HG02938 (cell line): ENCODE data around the gene ZNF761.
"Not testable (repeated sequence)": the region's sequence is repeated elsewhere in the genome, so short reads cannot be mapped to it uniquely, and the experiment has no call there.

Source experiments
- ATAC-seq: cut with Tn5 transposase; IDR thresholded peaks from one replicate; pipeline ENCODE4 v1.9.1; 2021; ENCODE audit warnings: mild to moderate bottlenecking, moderate library complexity; ENCODE audit not compliant: unreplicated experiment

Gene ZNF761

GRCh38 chr19:53455828-53456227 is 24.0 kb downstream of the ZNF761 start:
- no peak for ATAC-seq

- not testable (repeated sequence) for ATAC-seq
Measured at GRCh38 chr19:53460131-53460721, 28.4 kb downstream of the ZNF761 start.

DNA sequence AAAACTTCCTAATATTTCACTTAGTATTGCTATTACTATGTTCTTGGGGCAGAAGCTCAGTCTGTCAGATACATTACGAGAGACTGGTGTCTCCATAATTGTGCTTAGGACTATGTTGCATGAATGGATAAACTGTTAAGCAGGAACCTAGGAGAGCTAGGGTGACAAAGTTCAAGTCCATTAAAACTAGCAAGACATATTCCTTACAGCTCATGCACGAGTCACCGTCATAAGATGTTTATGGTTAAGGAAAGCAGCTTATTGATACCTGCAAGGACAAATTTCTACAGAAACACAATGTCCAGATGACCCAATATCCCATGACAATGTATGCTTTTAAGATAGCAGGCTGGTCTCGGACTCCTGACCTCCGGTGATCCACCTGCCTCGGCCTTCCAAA is 30.1 kb downstream of the ZNF761 start:
- no peak for ATAC-seq

DNA sequence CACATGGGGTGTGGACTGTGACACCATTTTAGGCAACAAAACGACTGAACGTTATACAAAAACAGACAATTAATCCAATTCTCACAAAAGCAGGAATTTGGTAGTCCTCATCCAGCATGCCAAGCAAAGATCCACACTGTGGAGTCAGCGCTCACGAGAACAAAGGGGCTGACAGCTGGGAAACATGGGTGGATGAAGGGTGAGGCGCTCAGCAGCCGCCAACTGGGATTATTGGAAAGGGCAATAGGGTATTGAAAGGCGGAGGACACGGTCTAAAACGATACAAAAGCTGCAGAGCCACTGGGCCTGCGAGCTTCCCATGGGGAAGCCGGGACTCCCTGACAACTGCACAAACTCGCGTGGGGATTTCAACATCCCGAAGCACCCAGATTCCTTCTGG is 31.1 kb downstream of the ZNF761 start:
- no peak for ATAC-seq

GRCh38 chr19:53463263-53463662 is 31.5 kb downstream of the ZNF761 start:
- ATAC-seq, result no peak

DNA sequence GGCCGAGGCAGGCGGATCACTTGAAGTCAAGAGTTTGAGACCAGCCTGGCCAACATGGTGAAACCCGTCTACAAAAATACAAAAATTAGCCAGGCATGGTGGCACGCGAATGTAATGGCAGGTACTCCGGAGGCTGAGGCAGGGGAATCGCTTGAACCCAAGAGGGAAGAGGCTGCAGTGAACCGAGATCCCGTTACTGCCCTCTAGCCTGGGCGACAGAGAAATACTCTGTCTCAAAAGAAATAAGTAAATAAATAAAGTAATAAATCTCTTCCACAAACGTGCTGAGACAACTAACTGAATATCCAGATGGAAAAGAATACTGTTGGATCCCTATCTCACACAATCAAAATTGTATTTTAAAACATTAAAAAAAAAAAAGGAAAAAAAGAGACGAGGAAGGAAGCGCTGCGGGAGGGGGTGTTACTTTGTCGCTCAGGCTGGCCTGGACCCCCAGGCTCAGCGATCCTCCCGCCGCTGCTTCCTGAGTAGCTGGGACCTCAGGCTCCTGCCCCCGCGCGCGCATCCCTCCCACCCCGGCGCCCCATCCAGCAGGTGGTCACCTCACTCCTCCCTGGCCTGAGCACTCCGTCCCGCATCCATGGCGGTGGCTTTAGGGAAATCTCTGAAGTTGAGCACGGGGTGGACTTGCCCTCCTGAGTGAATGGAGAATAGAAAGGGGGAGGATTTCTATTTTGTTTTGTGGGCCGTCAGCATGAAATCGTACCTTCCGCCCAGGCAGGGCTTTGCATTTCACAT is 35.1 kb downstream of the ZNF761 start:
- ATAC-seq, result peak; percentile 10

GRCh38 chr19:53467485-53468262 is 35.9 kb downstream of the ZNF761 start, which contains the start of gene ZNF813:
TSS of gene ZNF813 (plus strand) at chr19:53467733. CDS start at chr19:53483823, 16,090 bp downstream.
- ATAC-seq, result peak; percentile 76

DNA sequence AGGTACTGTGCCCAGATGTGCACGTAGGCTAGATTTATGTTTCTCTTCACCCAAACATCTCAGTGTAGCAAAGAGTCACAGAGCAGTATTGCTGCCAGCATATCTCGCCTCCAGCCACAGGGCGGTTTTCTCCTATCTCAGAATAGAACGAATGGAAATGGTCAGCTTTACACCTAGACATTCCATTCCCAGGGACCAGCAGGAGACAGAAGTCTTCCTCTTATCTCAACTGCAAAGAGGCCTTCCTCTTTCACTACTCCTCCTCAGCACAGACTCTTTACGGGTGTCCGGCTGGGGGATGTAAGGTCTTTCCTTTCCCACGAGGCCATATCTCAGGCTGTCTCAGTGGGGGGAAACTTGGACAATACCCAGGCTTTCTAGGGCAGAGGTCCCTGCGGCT is 36.8 kb downstream of the ZNF761 start:
- ATAC-seq, result not testable (repeated sequence)

DNA sequence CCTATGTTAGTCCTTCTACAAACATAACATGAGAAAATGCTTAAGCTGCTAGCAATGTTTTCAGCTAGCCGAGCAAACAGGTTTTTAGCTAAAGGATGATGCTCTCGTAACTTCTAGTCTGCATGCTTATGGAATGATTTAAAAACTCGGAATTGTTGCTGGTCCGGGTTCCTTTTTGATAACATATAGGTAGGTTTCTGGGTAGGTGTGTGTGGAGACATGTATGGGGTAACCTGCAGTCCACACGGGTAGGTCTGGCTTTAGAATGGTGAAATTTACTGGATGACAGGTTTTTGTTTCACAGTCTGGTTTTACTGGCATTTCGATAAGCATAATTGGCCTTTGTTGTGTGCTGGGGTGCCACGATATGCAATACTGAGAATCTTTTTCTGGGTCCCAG is 40.1 kb downstream of the ZNF761 start:
- ATAC-seq, result no peak

DNA sequence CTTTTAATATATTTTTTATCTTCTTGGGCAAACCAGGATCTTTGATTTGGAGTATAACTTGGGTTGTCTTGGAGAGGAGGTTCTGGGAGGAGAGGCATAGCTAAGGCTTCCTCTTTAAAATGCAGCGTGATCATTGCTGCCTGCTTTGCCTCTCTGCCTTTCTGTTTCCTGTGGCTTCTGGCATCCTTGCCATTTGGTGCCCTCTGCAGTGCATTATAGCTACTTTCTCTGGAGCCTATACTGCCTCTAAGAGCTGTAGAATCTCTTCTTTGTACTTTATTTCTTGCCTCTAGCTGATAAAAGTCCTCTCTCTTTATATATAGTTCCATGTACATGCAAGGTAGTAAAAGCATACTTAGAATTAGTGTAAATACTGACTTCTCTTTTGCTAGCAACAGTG is 43.0 kb downstream of the ZNF761 start:
- not testable (repeated sequence) for ATAC-seq

DNA sequence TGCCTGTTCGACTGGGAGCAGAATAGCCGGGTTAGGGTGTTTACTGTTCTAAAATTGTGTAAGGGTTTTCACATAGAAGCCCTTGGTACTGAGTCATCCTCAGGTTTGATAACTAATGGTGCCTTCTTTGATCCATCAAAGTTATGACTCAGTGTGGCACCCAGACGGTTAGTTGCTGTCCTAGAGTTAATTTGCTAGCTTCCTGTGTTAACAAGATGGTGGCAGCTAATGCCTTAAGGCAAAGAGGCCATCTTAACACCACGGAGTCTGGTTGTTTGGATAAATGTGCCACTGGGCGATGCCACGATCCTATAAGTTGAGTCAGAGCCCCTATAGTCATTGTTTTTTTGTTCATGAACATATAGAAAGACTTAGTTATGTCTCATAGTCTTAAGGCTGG is 43.7 kb downstream of the ZNF761 start:
- ATAC-seq, result not testable (repeated sequence)

DNA sequence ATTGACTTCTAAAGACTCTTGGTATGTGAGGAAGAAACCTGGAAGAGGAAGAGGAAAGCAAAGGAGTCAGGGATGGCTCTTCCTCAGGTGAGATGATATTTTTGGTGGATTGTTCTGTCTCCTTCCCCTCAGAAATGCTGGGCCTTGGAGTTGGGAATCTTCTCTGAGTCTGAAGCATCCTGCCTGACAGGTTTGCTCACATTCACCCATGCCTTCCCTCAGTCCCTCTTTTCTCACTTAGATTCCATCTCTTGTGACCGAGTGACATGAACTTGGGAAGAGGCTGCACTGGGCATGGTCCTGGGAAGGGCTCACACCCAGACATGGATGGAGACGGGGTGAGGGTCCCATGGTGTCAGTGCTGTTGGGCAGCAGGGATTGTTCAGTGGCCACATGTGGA is 52.0 kb downstream of the ZNF761 start:
- not testable (repeated sequence) for ATAC-seq

- ATAC-seq, result no peak
Measured at GRCh38 chr19:53485046-53486004, 53.5 kb downstream of the ZNF761 start.

- ATAC-seq, result no peak
Measured at GRCh38 chr19:53492153-53492552, 60.4 kb downstream of the ZNF761 start.

GRCh38 chr19:53497311-53498023 is 65.7 kb downstream of the ZNF761 start:
- not testable (repeated sequence) for ATAC-seq

DNA sequence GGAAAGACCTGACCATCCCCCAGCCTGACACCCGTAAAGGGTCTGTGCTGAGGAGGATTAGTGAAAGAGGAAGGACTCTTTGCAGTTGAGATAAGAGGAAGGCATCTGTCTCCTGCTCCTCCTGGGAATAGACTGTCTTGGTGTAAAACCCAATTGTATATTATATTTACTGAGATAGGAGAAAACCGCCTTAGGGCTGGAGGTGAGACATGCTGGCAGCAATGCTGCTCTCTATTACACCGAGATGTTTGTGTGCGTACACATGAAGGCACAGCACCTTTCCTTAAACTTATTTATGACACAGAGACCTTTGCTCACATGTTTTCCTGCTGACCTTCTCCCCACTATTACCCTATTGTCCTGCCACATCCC is 66.2 kb downstream of the ZNF761 start:
- not testable (repeated sequence) for ATAC-seq

DNA sequence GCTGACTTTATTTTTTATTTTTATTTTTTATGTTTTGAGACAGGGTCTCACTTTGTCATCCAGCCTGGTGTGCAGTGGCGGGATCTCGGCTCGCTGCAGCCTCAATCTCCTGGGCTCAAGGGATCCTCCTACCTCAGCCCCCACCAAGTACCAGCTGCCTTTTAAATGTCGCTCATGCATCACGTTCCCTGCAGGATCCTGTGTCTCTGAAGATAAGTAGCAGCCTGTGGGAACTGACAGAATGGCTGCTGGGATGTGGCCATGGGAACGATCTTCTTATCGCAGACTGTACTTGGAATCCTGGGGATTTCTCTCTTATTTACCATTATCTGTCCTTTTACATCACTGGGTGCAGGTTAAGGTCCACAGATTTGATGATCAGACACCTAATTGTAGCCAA is 71.4 kb downstream of the ZNF761 start:
- not testable (repeated sequence) for ATAC-seq

DNA sequence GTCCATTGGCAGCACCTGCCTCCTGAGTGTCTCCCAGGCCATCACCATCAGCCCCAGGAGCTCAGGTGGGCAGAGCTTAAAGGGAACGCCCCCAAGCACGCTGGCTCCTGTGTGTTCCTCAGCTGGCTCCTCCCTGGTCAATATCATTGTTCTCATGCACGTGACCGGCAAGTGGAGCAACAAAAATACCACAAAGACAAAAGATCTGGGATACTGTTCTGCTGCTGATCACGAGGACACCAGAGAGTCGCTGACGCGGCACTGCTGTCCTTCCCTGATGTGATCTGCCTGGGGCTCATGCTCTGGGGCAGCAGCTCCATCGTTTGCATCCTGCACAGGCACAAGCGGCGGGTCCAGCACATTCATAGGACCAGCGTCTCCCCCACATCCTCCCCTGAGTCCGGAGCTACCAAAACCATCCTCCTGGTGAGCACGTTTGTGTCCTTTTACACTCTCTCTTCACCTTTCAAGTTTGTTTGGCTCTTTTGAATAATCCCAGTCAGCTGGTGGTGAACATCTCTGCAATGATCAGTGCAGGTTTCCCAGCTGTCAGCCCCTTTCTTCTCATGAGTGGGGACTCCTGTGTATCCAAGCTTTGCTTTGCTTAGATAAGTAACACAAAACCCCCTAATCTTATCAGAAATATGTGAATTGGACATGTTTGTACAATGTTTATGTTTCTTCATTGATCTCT is 72.0 kb downstream of the ZNF761 start:
- not testable (repeated sequence) for ATAC-seq

GRCh38 chr19:53504365-53504703 is 72.5 kb downstream of the ZNF761 start:
- not testable (repeated sequence) for ATAC-seq
